ENCODE measurements around the gene TPRX1.

TPRX1 gene

DNA sequence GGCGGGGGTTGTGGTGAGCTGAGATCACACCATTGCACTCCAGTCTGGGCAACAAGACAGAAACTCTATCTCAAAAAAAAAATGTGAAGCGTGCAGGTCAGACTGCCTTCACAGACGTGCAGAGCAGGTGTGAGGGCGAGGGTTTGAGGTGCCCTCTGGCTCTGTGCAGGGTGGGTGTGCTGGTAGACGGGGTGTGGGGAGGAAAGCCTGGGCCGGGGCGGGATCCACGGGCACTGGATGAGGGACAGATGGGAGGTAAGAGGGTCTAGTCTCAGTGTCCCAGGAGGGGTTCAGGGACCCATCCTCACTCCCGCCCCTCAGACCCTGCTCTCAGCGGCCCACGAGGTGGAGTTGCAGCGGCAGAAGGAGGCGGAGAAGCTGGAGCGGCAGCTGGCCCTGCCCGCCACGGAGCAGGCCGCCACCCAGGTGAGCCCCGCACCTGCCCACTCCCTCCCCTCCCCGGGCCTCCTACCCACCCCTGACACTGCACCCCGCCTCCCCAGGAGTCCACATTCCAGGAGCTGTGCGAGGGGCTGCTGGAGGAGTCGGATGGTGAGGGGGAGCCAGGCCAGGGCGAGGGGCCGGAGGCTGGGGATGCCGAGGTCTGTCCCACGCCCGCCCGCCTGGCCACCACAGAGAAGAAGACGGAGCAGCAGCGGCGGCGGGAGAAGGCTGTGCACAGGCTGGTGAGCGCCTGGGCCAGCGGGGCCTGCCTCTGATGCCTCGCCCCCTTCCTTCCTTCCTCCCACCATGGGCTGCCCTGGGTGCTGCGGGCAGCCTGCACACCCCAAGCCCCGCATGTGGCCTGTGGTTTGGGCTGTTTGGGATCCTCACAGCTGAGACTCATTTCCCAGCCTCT is 49.9 kb downstream of the TPRX1 start:
- no peak for DNase-seq (ENCODE audit: low read depth)
- no peak overlapping the region for H3K4me3 ChIP-seq (ENCODE audit: low read depth, low read length)

DNA sequence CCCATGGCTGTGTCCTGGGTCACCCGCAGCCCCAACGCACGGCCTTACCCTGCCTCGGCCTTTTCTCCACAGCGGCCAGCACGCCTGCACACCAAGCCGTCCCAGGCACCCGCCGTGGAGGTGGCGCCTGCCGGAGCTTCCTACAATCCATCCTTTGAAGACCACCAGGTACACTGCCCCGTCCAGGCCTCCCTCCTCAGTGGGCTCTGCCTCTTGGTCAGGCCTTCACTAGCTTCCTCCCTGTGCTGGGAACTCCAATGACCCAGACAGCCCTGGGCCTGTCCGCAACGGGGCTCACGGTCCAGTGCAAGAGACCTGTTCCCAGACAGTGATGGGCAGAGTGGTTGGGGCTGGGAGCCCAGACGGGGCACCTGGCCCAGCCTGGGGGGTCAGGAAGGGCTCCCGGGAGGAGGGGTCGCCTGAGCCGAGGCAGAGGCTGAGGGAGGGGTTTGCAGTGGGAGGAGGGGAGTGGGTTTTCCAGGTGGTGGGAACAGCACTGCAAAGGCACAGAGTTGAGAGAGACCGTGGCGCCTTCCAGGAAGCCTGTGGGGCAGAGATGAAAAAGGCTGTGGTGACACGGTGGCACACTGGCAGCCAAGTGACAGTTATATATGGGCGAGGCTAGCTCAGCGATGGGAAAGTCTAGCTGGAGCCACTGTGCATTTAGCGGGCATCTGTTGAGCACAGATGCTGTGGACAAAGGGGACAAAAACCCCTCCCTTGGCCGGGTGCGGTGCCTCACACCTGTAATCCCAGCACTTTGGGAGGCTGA is 51.7 kb downstream of the TPRX1 start:
- DNase-seq (ENCODE audit: low read depth) = no peak
- H3K4me3 ChIP-seq (ENCODE audit: low read depth, low read length) = no peak overlapping the region
